DOHH2 (cell line): ENCODE data around the gene GCNT2.
"Not testable (repeated sequence)": the region's sequence is repeated elsewhere in the genome, so short reads cannot be mapped to it uniquely, and the experiment has no call there.

Experiments used
- EZH2phosphoT487 ChIP-seq: fragments of 200-600 bp; sonication (generic); IDR thresholded peaks from 2 replicates; pipeline ENCODE4 v1.6.1; 2017; ENCODE audit warnings: borderline replicate concordance, mild to moderate bottlenecking, antibody characterized with exemption, low read length, moderate library complexity, mixed read lengths
- TF ChIP-seq, protein P1 (sequence below): fragments of 200-600 bp; sonication (generic); IDR thresholded peaks from one replicate; pipeline ENCODE4 v1.5.1; 2014; ENCODE audit warnings: antibody characterized with exemption, mild to moderate bottlenecking, low read depth, low read length; ENCODE audit not compliant: poor library complexity, severe bottlenecking

DNA sequence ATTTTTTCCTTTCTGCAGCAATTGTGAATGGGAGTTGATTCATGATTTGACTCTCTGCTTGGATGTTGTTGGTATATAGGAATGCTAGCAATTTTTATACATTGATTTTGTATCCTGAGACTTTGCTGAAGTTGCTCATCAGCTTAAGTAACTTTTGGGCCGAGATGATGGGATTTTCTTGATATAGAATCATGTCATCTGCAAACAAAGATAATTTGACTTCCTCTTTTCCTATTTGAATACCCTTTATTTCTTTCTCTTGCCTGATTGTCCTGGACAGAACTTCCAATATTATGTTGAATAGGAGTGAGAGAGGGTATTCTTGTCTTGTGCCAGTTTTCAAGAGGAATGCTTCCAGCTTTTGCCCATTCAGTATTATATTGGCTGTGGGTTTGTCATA, 144.4 kb downstream of the GCNT2 start:
- TF ChIP-seq, protein P1, sequence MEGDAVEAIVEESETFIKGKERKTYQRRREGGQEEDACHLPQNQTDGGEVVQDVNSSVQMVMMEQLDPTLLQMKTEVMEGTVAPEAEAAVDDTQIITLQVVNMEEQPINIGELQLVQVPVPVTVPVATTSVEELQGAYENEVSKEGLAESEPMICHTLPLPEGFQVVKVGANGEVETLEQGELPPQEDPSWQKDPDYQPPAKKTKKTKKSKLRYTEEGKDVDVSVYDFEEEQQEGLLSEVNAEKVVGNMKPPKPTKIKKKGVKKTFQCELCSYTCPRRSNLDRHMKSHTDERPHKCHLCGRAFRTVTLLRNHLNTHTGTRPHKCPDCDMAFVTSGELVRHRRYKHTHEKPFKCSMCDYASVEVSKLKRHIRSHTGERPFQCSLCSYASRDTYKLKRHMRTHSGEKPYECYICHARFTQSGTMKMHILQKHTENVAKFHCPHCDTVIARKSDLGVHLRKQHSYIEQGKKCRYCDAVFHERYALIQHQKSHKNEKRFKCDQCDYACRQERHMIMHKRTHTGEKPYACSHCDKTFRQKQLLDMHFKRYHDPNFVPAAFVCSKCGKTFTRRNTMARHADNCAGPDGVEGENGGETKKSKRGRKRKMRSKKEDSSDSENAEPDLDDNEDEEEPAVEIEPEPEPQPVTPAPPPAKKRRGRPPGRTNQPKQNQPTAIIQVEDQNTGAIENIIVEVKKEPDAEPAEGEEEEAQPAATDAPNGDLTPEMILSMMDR, result not testable (repeated sequence)
- not testable (repeated sequence) for TF ChIP-seq EZH2phosphoT487
